Stromal cell of bone marrow (primary cell): ENCODE measurements around the gene RCN2.
"Not testable (repeated sequence)": the region's sequence is repeated elsewhere in the genome, so short reads cannot be mapped to it uniquely, and the experiment has no call there.

ENCODE experiments used
- DNase-seq: peaks from one replicate; pipeline ENCODE4 v3.0.0-alpha.2; 2012; ENCODE audit warnings: low read depth

RCN2 gene, protein sequence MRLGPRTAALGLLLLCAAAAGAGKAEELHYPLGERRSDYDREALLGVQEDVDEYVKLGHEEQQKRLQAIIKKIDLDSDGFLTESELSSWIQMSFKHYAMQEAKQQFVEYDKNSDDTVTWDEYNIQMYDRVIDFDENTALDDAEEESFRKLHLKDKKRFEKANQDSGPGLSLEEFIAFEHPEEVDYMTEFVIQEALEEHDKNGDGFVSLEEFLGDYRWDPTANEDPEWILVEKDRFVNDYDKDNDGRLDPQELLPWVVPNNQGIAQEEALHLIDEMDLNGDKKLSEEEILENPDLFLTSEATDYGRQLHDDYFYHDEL

DNA sequence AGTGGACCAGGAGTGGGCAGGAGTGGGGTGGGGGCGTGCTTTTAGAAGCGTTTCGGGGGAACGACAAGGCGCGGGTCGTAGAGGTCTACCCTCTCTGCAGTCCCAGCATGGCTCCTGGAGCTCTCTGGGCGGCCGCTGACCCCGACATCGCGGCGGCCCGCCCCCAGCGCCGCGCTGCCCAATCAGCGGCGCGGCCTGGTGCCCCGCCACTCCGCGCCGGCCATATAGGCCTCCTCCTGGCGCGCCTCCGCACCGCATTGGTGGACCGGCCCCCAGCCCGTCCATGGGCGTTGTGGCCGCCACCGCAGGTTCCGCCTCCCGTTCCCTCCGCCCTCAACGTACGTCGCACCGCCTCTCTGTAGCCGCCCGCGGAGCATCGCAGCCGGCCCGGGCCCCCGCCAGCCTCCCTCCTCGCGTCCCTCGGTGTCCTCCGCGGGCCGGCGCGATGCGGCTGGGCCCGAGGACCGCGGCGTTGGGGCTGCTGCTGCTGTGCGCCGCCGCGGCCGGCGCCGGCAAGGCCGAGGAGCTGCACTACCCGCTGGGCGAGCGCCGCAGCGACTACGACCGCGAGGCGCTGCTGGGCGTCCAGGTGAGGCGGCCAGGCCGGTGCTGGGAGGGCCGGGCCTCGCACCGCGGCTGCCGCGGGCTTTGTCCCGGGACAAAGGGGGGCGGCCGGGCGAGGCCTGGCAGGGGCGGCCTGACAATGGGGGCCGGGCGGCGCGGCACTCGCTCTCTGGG is at the start of gene RCN2:
Gene RCN2, plus strand, starts transcription at position 353 of the 738 bp plus-strand sequence. Its CDS starts 93 bp downstream, at position 446.
- DNase-seq: peak; percentile 89

DNA sequence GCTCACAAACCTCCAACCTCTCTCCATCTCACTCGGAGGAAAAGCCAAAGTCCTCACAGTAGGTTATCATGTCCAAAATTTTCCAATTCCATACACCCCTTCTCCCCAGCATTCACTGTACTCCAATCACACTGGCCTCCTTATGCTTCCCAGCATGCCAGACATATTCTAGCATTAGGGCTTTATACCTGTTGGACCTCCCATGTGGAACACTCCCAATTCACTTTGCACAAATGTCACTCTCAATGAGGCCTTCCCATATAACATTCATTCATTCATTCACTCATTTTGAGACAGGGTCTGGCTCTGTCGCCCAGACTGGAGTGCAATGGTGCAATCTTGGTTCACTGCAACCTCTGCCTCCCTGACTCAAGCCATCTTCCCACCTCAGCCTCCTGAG is 46.3 kb upstream of the RCN2 start:
- DNase-seq: no peak

DNA sequence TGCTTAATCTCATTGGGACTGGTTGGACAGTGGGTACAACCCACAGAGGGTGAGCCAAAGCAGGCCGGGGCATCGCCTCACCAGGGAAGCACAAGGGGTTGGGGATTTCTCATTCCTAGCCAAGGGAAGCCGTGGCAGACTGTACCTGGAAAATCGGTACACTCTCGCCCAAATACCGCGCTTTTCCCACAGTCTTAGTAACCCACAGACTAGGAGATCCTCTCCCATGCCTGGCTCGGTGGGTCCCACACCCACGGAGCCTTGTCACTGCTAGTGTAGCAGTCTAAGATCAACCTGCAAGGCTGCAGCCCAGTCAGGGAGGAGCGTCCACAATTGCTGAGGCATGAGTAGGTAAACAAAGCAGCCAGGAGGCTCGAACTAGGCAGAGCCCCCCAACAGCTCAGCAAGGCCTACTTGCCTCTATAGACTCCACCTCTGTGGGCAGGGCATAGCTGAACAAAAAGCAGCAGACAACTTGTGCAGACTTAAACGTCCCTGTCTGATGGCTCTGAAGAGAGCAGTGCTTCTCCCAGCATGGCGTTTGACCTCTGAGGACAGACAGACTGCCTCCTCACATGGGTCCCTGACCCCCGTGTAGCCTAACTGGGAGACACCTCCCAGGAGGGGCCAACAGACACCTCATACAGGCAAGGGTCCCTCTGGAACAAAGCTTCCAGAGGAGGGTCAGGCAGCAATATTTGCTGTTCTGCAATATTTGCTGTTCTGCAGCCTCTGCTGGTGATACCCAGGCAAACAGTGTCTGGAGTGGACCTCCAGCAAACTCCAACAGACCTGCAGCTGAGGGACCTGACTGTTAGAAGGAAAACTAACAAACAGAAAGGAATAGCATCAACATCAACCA is 44.0 kb upstream of the RCN2 start:
- not testable (repeated sequence) for DNase-seq

DNA sequence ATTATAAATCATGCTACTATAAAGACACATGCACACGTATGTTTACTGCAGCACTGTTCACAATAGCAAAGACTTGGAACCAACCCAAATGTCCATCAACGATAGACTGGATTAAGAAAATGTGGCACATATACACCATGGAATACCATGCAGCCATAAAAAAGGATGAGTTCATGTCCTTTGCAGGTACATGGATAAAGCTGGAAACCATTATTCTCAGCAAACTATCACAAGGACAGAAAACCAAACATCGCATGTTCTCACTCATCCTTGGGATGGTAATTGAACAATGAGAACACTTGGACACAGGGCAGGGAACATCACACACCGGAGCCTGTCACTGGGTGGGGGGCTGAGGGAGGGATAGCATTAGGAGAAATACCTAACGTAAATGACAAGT is 38.7 kb upstream of the RCN2 start:
- not testable (repeated sequence) for DNase-seq

DNA sequence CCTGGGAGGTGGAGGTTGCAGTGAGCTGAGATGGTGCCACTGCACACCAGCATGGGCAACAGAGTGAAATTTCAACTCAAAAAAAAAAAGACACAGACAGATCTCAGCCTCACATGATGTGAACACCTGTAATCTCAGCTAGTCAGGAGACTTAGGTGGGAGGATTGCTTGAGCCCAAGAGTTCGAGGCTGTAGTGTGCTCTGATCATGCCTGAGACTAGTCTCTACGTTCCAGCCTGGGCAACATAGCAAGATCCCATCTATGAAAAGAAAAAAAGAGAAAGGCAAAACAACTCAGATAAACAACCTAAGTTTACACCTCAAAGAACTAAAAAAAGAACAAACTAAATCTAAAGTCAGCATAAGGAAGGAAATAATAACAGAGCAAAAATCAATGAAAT is 37.4 kb upstream of the RCN2 start:
- no peak for DNase-seq

DNA sequence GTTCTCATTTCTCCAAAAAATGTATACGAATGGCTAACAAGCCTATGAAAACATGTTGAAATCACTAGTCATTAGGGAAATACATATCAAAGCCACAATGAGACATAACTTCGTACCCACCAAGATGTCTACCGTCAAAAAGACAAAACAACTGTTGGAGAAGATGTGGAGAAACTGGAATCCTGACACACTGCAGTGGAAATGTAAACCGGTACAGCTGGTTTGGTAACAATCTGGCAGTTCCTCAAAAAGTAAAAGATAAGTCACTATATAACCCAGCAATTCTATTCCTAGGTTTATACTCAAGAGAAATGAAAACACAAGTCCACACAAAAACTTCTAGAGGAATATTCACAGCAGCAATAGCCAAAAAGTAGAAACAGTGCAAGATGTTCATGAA is 33.4 kb upstream of the RCN2 start:
- DNase-seq: no peak

DNA sequence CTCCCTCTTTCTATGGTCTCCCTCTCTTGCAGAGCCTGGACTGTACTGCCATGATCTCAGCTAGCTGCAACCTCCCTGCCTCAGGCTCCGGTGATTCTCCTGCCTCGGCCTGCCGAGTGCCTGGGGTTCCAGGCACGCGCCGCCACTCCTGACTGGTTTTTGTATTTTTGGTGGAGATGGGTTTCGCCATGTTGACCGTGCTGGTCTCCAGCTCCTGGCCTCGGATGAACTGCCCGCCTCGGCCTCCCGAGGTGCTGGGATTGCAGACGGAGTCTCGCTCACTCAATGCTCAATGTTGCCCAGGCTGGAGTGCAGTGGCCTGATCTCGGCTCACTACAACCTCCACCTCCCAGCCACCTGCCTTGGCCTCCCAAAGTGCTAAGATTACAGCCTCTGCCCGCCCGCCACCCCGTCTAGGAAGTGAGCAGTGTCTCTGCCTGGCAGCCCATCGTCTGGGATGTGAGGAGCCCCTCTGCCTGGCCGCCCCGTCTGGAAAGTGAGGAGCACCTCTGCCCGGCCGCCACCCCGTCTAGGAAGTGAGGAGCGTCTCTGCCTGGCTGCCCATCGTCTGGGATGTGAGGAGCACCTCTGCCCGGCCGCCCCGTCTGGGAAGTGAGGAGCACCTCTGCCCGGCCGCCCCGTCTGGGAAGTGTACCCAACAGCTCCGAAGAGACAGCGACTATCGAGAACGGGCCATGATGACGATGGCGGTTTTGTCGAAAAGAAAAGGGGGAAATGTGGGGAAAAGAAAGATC is 32.2 kb upstream of the RCN2 start:
- DNase-seq: not testable (repeated sequence)

DNA sequence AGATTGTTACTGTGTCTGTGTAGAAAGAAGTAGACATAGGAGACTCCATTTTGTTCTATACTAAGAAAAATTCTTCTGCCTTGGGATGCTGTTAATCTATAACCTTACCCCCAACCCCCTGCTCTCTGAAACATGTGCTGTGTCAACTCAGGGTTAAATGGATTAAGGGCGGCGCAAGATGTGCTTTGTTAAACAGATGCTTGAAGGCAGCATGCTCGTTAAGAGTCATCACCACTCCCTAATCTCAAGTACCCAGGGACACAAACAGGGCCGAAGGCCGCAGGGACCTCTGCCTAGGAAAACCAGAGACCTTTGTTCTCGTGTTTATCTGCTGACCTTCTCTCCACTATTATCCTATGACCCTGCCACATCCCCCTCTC is 31.6 kb upstream of the RCN2 start:
- DNase-seq: not testable (repeated sequence)

DNA sequence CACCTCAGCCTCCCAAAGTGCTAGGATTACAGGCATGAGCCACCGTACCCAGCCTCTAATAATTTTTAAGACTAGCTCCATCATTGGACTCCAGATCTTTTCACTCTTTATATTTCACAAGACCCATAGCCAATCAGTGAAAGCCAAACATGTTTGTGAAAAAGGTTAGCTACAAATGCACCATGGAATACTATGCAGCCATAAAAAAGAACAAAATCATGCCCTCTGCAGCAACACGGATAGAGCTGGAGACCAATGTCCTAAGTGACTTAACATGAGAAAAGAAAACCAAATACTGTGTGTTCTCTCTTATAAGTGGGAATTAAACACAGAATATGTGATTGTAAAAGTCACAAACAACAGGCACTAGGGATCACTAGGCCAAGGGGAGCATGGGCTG is 29.6 kb upstream of the RCN2 start:
- DNase-seq: no peak

DNA sequence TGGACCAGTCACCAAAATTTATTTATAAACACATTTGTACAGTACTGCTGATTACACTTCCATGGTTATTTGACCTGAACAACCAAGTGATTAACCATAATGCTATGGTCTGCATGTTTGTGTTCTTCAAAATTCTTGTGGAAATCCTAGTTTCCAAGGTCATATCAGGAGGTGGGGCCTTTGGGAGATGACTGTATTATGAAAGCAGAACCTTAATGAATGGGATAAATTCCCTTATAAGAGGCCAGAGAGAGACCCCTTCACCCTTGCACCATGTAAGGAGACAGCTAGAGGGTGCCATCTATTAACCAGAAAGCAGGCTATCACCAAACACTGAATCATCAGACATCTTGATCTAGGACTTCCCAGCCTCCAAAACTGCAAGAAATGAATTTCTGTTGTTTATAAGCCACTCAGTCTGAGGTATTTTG is 28.3 kb upstream of the RCN2 start:
- no peak for DNase-seq

DNA sequence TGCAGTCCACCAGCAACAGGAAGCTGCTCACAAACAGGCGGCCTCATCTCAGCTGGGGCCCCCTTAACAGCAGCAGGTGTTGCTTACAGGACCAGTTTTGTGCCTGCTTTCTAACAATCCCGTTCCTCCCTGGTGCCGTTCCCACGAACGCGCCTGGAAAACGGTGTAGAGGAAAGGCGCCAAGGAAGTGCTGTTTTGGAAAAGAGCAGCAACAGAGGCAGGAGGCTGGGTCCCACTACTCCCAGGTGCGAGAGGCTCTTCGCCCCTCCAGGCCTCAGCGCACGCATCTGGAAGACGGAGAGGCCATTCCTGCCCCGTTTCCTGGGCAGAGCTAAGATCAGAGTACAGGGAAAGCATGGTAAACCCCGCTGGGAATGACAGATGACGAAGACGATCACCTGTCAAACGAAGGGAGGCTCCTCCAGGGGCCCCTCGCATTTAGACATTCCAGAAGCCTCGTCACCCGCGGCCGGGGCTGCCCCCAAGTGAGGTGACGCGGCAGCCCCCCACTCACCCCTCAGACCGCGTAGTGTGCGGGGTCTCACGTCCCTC is 27.0 kb upstream of the RCN2 start:
- DNase-seq: no peak

DNA sequence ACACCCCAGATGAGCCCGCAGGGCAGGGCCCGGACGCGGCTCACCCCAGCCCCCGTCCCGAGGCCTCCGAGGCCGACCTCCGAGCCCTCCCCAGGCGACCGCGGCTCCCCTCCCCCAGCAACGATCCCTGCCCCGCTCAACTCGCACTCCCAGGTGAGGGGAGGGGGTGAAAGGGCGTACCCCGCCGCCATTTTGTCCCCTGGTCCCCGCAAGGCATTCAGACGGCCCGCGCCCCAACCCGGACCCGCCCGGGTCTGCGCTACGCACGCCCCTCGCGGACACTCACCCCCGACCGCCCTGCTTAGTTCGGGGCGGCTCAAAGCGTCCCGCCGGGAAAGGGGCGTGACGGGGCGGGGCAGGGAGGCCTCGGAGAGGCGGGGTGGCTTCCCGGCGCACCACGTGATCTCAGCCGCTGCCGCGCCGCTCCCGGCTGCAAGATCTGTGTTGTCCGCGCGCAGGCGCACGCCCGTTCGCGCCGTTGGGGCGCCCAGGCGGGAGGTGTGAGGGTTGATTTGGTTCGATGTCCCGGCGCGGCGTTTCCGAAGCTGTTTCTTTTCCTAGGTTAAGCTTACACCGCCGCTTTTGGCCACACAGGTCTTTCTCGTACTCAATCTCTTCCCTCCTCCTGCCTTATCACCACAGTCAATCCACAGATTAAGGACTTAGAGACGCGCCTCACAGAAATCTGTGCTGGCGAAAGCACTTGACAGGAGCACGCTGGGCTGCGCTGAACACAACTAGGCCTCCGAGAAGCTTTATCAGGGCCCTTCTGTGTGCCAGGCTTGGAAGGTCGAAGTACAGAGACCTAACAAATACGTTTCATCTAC is 26.3 kb upstream of the RCN2 start, which contains the start of gene SCAPER:
Gene SCAPER, minus strand, starts transcription at position 328 of the 827 bp plus-strand sequence. CDS start 21,523 bp downstream, outside the sequence.
- peak; percentile 67 for DNase-seq

DNA sequence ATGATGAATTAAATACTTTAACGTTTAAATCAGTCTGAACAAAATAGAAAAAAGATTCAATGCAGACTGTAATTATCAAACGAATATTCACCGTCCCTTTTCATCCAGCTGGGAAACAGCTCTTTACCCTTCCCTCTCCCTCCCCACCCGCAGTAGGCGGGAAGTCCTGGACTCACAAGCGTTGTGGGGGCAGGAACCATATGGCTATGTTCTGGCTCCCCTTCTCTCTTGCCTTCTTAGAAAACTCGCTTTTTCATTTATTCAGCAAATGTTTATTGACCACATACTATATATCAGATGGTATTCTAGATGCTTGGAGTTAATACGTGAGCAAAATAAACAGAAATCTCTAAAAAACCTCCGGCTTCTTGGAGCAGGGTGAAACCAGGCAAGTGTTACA is 25.7 kb upstream of the RCN2 start:
- DNase-seq: no peak

DNA sequence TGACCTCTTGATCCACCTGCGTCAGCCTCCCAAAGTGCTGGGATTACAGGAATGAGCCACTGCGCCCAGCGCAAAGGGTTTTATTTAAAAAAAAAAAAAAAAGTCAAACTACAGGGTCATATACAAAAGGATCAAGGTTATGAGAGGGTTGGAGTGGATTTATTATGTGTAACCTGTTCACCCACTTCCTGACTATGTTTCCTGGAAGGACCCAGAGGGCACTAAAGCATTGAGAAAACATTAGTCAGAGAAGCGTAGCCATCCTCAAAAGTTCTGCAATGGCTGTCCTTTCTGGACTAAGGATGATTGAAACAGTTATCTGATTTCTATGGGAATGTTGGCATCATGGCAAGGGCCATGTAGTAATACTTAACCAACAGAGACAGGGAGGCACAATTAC is 19.1 kb upstream of the RCN2 start:
- no peak for DNase-seq

DNA sequence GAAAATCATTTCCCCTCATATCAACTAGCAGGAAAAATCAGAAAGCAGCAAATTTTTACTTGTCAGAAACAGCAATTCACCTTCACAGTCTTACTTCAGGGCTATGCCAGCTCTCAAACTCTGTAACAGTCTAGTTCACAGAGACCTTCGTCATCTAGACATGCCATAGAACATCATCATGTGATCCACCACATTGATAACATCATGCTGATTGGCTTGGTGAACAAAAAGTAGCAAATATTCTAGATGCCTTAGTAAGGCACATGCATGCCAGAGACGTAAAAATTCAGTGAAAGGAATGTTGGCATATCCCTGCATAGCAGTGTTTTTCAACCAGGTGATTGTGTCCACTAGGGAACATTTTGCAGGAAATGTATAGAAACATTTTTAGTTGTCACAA is 17.8 kb upstream of the RCN2 start:
- no peak for DNase-seq

DNA sequence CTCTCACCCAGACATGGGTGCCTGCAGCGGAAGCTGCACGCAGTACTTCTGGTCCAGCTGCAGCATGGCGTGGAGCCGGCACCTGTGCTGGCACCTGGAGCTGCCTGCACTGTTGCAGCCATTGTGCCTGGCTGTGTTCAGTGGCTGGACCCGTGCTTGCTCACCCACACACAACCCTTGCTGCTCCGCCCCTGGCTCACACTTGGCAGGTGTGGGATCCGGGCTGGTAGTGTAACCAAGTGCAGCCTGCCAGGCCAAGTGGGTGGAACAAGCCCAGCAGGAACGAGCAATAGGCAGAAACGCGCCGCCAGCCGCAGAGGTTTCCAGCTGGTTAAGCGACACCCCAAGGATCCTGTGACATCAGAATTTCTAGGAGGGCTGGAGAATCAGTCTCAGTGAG is 15.2 kb upstream of the RCN2 start:
- DNase-seq: no peak

DNA sequence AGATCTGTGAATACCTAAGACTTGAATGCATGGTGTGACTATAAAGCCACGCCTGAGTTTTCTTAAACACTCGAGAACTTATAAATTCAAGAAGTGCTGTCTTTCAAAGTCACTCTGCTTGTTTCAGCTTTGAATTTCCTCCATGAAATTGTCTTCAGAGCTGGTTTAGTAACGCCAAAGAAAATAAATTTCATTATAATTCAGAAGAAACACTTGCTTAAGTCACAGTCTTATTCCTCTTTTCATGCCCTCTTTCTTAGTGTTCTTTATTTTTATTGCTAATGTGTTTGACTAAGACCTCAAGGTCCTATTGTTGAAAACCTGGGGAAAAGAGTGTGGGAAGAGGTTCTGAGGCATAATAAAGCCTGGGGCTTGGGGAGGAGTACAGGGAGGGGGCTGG is 3.3 kb upstream of the RCN2 start:
- no peak for DNase-seq

DNA sequence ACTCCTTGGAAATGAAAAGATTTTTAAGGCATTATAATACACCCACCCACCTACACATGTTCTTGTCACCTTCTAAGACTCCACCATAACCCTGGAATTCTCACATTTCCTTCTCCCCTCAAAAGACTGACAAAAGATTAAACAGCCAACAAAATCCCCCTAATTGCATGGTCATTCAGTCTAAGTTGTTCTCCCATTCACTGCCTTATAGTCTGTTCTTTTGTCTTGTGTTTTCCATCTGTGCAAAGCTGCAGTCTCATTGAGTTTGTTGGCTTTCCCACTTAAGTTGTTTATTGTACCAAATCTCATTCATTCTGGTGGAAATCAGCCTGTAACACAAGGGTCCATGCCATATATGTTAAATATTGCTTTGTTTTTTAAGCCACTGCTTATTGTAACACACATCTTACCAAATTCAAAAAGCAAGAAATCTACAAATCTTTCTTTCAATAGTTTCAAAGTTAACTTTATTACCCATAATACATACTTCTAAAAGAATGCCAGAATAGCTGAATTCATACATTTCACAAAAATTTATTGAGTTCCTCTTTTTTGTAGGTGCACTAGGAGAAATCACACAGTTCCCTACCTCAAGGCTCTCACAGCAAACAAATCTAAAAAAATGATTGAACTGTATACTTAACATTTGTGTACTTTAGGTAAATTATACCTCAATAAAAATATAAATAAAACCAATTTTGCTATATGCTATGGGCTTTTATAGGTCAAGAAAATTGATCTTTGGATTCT is 2.4 kb upstream of the RCN2 start:
- DNase-seq: no peak

DNA sequence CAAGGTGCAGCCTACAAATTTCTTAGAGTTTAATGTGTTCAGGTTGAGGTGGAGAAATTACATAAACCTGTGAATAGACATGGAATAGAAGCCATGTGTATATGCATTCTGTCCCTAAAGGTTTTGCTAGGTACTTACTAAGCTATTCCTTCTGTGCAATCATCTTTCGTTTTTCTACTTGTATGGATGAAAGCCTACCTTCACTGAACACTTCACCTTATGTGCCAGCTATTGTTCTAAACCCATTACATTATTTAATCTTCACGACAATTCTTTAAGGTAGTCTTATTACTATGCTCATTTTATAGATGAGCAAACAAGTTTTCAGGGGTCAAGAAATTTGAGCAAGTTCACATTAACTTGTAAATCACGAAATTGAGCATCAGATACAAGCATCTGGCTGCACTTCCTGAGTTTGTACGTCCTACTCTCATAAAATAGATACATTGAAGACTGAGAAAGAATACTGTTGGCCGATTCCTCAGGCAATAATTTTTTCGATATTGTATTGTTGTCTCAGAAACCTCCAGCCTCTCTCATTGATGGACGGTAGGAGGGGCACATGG is 635 bp upstream of the RCN2 start:
- no peak for DNase-seq
